Endothelial cell of umbilical vein (primary cell): ENCODE data around the gene SLC25A5. TPM values are rescaled to one million over a fixed set of nuclear protein-coding genes. Genes with fewer than 3 reads are reported as not detected.

Source experiments
- BruUV-seq: library from RNA; stranded (reverse); fragments of 400-500 nt; replicated peaks from 2 replicates; lab custom pipeline; 2021; lab: Mats Ljungman, UMichigan
- CTCF ChIA-PET: fragments of 300-600, 350-600 bp; sonication (Branson Sonifier 250); formaldehyde crosslinking; loops from one replicate; lab custom pipeline; 2021; ENCODE audit warnings: antibody characterized with exemption, inconsistent platforms; lab: Charles Lee
- POLR2A ChIA-PET: fragments of 300-600, 350-600 bp; sonication (Branson Sonifier 250); formaldehyde crosslinking; loops from one replicate; lab custom pipeline; 2021; ENCODE audit warnings: antibody characterized with exemption, inconsistent platforms; lab: Charles Lee
- DNase-seq: peaks from one replicate; pipeline ENCODE4 v3.0.0-alpha.2; 2011; ENCODE audit warnings: low read depth, low spot score
- FAIRE-seq: peaks from 2 replicates; lab custom pipeline; 2011; peaks lifted over from hg19 to GRCh38; lab: Jason Lieb, UNC
- H2AFZ ChIP-seq: 2 replicates; pipeline ENCODE4 v1.6.0; 2012; ENCODE audit warnings: low read depth, low read length, control low read depth, inconsistent platforms
- H3K27ac ChIP-seq: 2 replicates; pipeline ENCODE4 v1.5.1; 2011; ENCODE audit warnings: low read depth, mild to moderate bottlenecking, control low read depth, low read length, moderate library complexity; ENCODE audit not compliant: insufficient read depth
- H3K27me3 ChIP-seq, 2 experiments: 2 replicates each; pipeline versions ENCODE4 v1.6.0 to v1.6.1; 2011; ENCODE audit warnings: low read length in 2 of 2, mixed read lengths in 1 of 2; ENCODE audit not compliant: control insufficient read depth in 2 of 2, insufficient read depth in 2 of 2
- H3K36me3 ChIP-seq, 2 experiments: 2 replicates in 1 of 2; 3 replicates in 1 of 2; pipeline ENCODE4 v1.5.1; 2011; ENCODE audit warnings: low read length in 2 of 2, mild to moderate bottlenecking in 1 of 2, moderate library complexity in 1 of 2; ENCODE audit not compliant: control insufficient read depth in 2 of 2, insufficient read depth in 2 of 2; ENCODE audit errors: extremely low read depth in 1 of 2
- H3K4me1 ChIP-seq: 3 replicates; pipeline ENCODE4 v1.5.1; 2011; ENCODE audit warnings: mild to moderate bottlenecking, low read length; ENCODE audit not compliant: control insufficient read depth, insufficient read depth; ENCODE audit errors: extremely low read depth
- H3K4me2 ChIP-seq: 2 replicates; pipeline ENCODE4 v1.6.1; 2011; ENCODE audit warnings: low read length, control low read depth, mixed read lengths; ENCODE audit not compliant: insufficient read depth
- H3K4me3 ChIP-seq, 3 experiments: fragments of 200-600 bp in 1 of 3; sonication (generic), shearing (Covaris generic) in 1 of 3; replicated peaks in 1 of 3; 2 replicates each; pipeline ENCODE4 v1.5.1; 2011 to 2016; ENCODE audit warnings: control low read depth in 3 of 3, low read length in 3 of 3, mild to moderate bottlenecking in 2 of 3, inconsistent platforms in 1 of 3, low read depth in 1 of 3, moderate library complexity in 1 of 3; ENCODE audit not compliant: insufficient read depth in 1 of 3
- H3K79me2 ChIP-seq: 2 replicates; pipeline ENCODE4 v1.6.0; 2012; ENCODE audit warnings: low read length, inconsistent platforms; ENCODE audit not compliant: control insufficient read depth, insufficient read depth
- H3K9ac ChIP-seq: replicated peaks from 2 replicates; pipeline ENCODE3; 2011; ENCODE audit warnings: low read length, control low read depth; ENCODE audit not compliant: insufficient read depth; ENCODE audit errors: extremely low read depth
- H3K9me1 ChIP-seq: replicated peaks from 3 replicates; pipeline ENCODE4 v1.6.0; 2011; ENCODE audit warnings: mild to moderate bottlenecking, low read length; ENCODE audit not compliant: control insufficient read depth, insufficient read depth; ENCODE audit errors: extremely low read depth
- H3K9me3 ChIP-seq: replicated peaks from 2 replicates; pipeline ENCODE4 v1.5.1; 2012; ENCODE audit warnings: low read length, inconsistent platforms; ENCODE audit not compliant: control insufficient read depth, insufficient read depth
- H4K20me1 ChIP-seq: replicated peaks from 2 replicates; pipeline ENCODE3; 2011; ENCODE audit warnings: mild to moderate bottlenecking, low read length; ENCODE audit not compliant: control insufficient read depth, insufficient read depth; ENCODE audit errors: extremely low read depth
- EZH2 ChIP-seq: IDR thresholded peaks from 2 replicates; pipeline ENCODE4 v1.6.1; 2012; ENCODE audit warnings: borderline replicate concordance, low read depth, mild to moderate bottlenecking, moderate library complexity, low read length, inconsistent platforms; ENCODE audit not compliant: severe bottlenecking
- FOS ChIP-seq: IDR thresholded peaks from 2 replicates; pipeline ENCODE4 v1.6.1; 2011; ENCODE audit warnings: mild to moderate bottlenecking, low read length, moderate library complexity, borderline replicate concordance; ENCODE audit not compliant: insufficient read depth
- GATA2 ChIP-seq: IDR thresholded peaks from 2 replicates; pipeline ENCODE4 v1.7.0; 2011; ENCODE audit warnings: low read depth, mild to moderate bottlenecking, moderate library complexity, mixed read lengths, low read length; ENCODE audit not compliant: insufficient read length, insufficient read depth
- JUN ChIP-seq: IDR thresholded peaks from 2 replicates; pipeline ENCODE4 v1.6.1; 2011; ENCODE audit warnings: borderline replicate concordance, low read depth; ENCODE audit not compliant: insufficient read length, insufficient read depth
- MYC ChIP-seq: IDR thresholded peaks from one replicate; pipeline ENCODE4 v1.6.1; 2011; ENCODE audit warnings: mild to moderate bottlenecking, low read depth, low read length
- POLR2A ChIP-seq: IDR thresholded peaks from 2 replicates; pipeline ENCODE4 v1.6.1; 2012; ENCODE audit warnings: low read depth, mild to moderate bottlenecking, control low read depth, low read length
- POLR2AphosphoS5 ChIP-seq: IDR thresholded peaks from 2 replicates; pipeline ENCODE4 v1.6.1; 2012; ENCODE audit warnings: low read depth, mild to moderate bottlenecking, control low read depth, low read length, moderate library complexity; ENCODE audit not compliant: insufficient read depth
- dilution Hi-C: fragments of 300-500 bp; cut with MboI; formaldehyde crosslinking; loops from one replicate; pipeline ENCODE4 v1.15.0; 2019; ENCODE audit warnings: low sequenced_read_pairs; ENCODE audit not compliant: extremely low pct_ligation_motif_present
- intact Hi-C: fragments of 100-400 bp; cut with micrococcal nuclease; formaldehyde crosslinking; loops from one replicate; pipeline ENCODE4 v1.10.0; 2022
- polyA plus RNA-seq, 4 experiments: library from polyadenylated mRNA; depleted of rRNA in 3 of 4; stranded (reverse) in 3 of 4; unstranded in 1 of 4; fragments of >200 nt; gene quantifications; 2 replicates each; pipeline versions ENCODE4 v1.2.1 to v1.2.3, GENCODE V29; 2011 to 2012; ENCODE audit warnings: missing spikeins in 1 of 4
- total RNA-seq: library from RNA; stranded (reverse); gene quantifications from 2 replicates; pipeline ENCODE4 v1.2.3, GENCODE V29; 2021
- TF ChIP-seq, protein P1 (sequence below), 2 donors: IDR thresholded peaks; 1 replicate in 1 of 2; 2 replicates in 1 of 2; pipeline ENCODE4 v1.5.1; 2011; ENCODE audit warnings: low read length in 2 of 2, mild to moderate bottlenecking in 2 of 2, moderate library complexity in 2 of 2, control low read depth in 1 of 2, inconsistent platforms in 1 of 2, low read depth in 1 of 2; ENCODE audit not compliant: insufficient read depth in 1 of 2; ENCODE audit errors: extremely low read depth in 1 of 2
- TF ChIP-seq, protein P2 (sequence below): IDR thresholded peaks from 2 replicates; pipeline ENCODE4 v1.6.1; 2011; ENCODE audit not compliant: insufficient read depth, insufficient read length

Gene SLC25A5
- total and polyA plus RNA-seq, 2 donors (not counting 3 experiments of a cell fraction or from before 2014, with no cell fraction given): 379 to 651 TPM

DNA sequence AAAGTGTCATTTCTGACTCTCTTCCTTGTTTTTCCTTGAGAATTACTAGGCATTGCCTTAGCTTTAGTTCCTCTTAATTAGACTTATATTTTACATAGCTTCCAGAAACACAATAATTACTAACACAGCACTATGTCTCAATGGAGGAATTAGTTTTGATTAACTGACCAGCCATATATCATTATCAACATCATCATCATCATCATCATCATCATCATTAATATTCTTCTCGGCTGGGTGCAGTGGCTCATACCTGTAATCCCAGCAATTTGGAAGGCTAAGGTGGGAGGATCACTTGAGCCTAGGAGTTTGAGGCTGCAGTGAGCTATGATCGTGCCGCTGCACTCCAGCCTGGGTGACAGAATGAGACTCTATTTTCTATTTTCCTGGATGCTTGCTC, 2.7 kb upstream of the SLC25A5 start:
- Histone ChIP-seq H3K9me3 (no peaks in the 10 kb centered on the region), H3K36me3 (peaks cover 5% of the 10 kb centered on the region in 2 experiments), H2AFZ (no peak overlapping the region), H3K79me2 (peaks cover 9% of the 10 kb centered on the region), H3K4me1 (peaks cover 5% of the 10 kb centered on the region), H3K4me2 (no peak overlapping the region), H3K9ac (no peak overlapping the region), H4K20me1 (no peaks in the 10 kb centered on the region), H3K27me3 (no peaks in the 10 kb centered on the region), H3K4me3 (no peak overlapping the region), H3K9me1 (no peaks in the 10 kb centered on the region), H3K27ac (no peak overlapping the region)
- ChIA-PET CTCF (no interaction called here), POLR2A (no interaction called here)
- TF ChIP-seq EZH2 (no peak), GATA2 (no peak), FOS (no peak), POLR2A (no peak), MYC (no peak), POLR2AphosphoS5 (no peak), JUN (no peak)
- TF ChIP-seq, protein P1, sequence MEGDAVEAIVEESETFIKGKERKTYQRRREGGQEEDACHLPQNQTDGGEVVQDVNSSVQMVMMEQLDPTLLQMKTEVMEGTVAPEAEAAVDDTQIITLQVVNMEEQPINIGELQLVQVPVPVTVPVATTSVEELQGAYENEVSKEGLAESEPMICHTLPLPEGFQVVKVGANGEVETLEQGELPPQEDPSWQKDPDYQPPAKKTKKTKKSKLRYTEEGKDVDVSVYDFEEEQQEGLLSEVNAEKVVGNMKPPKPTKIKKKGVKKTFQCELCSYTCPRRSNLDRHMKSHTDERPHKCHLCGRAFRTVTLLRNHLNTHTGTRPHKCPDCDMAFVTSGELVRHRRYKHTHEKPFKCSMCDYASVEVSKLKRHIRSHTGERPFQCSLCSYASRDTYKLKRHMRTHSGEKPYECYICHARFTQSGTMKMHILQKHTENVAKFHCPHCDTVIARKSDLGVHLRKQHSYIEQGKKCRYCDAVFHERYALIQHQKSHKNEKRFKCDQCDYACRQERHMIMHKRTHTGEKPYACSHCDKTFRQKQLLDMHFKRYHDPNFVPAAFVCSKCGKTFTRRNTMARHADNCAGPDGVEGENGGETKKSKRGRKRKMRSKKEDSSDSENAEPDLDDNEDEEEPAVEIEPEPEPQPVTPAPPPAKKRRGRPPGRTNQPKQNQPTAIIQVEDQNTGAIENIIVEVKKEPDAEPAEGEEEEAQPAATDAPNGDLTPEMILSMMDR (IDR thresholded peaks at IDR 0.05; ENCODE audit: extremely low read depth in 1 of 2, insufficient read depth in 1 of 2, low read depth in 1 of 2, low read length in 2 of 2): no peak
- TF ChIP-seq, protein P2, sequence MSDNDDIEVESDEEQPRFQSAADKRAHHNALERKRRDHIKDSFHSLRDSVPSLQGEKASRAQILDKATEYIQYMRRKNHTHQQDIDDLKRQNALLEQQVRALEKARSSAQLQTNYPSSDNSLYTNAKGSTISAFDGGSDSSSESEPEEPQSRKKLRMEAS: no peak
- no peak for FAIRE-seq
- BruUV-seq: no TSS peak
- intact Hi-C loops: loop anchor here (5.0 kb wide), 1 partner anchor 387 kb away; the partner anchor contains the start of gene UPF3B
- dilution Hi-C loops: no loop called here
- DNase-seq: no peak
